H9 (cell line): ENCODE measurements around the gene MGA. TPM values are rescaled to one million over a fixed set of nuclear protein-coding genes. Genes with fewer than 3 reads are reported as not detected.

Experiments used
- DNase-seq: peaks from one replicate; pipeline ENCODE4 v3.0.0-alpha.2; 2017
- H2AFZ ChIP-seq: one replicate; pipeline ENCODE4 v1.6.1; 2013; ENCODE audit warnings: mild to moderate bottlenecking, low read length, control low read depth, moderate library complexity
- H2AK5ac ChIP-seq: 2 replicates; pipeline ENCODE4 v1.6.1; 2013; ENCODE audit warnings: low read length, control low read depth, mixed read lengths; ENCODE audit not compliant: insufficient read length
- H2BK120ac ChIP-seq: one replicate; pipeline ENCODE4 v1.6.1; 2013; ENCODE audit warnings: low read depth, mild to moderate bottlenecking, low read length, control low read depth, inconsistent platforms; ENCODE audit not compliant: poor library complexity, severe bottlenecking
- H2BK12ac ChIP-seq: 2 replicates; pipeline ENCODE4 v1.6.1; 2013; ENCODE audit warnings: low read length, control low read depth, mixed read lengths, low read depth; ENCODE audit not compliant: insufficient read length
- H2BK15ac ChIP-seq: 2 replicates; pipeline ENCODE4 v1.6.1; 2013; ENCODE audit warnings: low read depth, low read length, control low read depth
- H2BK20ac ChIP-seq: one replicate; pipeline ENCODE4 v1.6.1; 2013; ENCODE audit warnings: low read depth, mild to moderate bottlenecking, low read length, control low read depth, inconsistent platforms; ENCODE audit not compliant: poor library complexity, severe bottlenecking
- H2BK5ac ChIP-seq: 2 replicates; pipeline ENCODE4 v1.6.1; 2013; ENCODE audit warnings: low read length, control low read depth, mixed read lengths; ENCODE audit not compliant: insufficient read length
- H3K14ac ChIP-seq: 2 replicates; pipeline ENCODE4 v1.6.1; 2013; ENCODE audit warnings: low read length, control low read depth; ENCODE audit not compliant: insufficient read depth
- H3K18ac ChIP-seq: 2 replicates; pipeline ENCODE4 v1.6.1; 2013; ENCODE audit warnings: low read depth, mild to moderate bottlenecking, mixed read lengths, low read length, control low read depth; ENCODE audit not compliant: insufficient read length
- H3K23ac ChIP-seq: 2 replicates; pipeline ENCODE4 v1.6.1; 2013; ENCODE audit warnings: low read length, control low read depth, mixed read lengths, low read depth; ENCODE audit not compliant: insufficient read length
- H3K23me2 ChIP-seq: 2 replicates; pipeline ENCODE4 v1.6.1; 2013; ENCODE audit warnings: low read depth, mild to moderate bottlenecking, mixed read lengths, low read length, control low read depth; ENCODE audit not compliant: insufficient read length, poor library complexity, severe bottlenecking
- H3K27ac ChIP-seq: 2 replicates; pipeline ENCODE4 v1.5.1; 2013; ENCODE audit warnings: low read length, control low read depth, mixed read lengths, low read depth; ENCODE audit not compliant: insufficient read length
- H3K27me3 ChIP-seq: 2 replicates; pipeline ENCODE4 v1.6.1; 2013; ENCODE audit warnings: low read length, control low read depth, inconsistent platforms; ENCODE audit not compliant: insufficient read depth
- H3K4ac ChIP-seq: 2 replicates; pipeline ENCODE4 v1.6.1; 2013; ENCODE audit warnings: low read depth, mild to moderate bottlenecking, control low read depth, inconsistent platforms, low read length, moderate library complexity
- H3K4me1 ChIP-seq: 2 replicates; pipeline ENCODE4 v1.6.1; 2013; ENCODE audit warnings: low read length, control low read depth, inconsistent platforms; ENCODE audit not compliant: insufficient read depth
- H3K4me2 ChIP-seq: 2 replicates; pipeline ENCODE4 v1.6.1; 2013; ENCODE audit warnings: low read length, control low read depth, mixed read lengths; ENCODE audit not compliant: insufficient read length, insufficient read depth
- H3K56ac ChIP-seq: 2 replicates; pipeline ENCODE4 v1.6.1; 2013; ENCODE audit warnings: low read depth, mild to moderate bottlenecking, mixed read lengths, low read length, control low read depth; ENCODE audit not compliant: insufficient read length
- H3K79me1 ChIP-seq: 2 replicates; pipeline ENCODE4 v1.6.1; 2013; ENCODE audit warnings: low read depth, mild to moderate bottlenecking, moderate library complexity, low read length, control low read depth, inconsistent platforms; ENCODE audit not compliant: insufficient read depth, poor library complexity, severe bottlenecking
- H3K79me2 ChIP-seq: 2 replicates; pipeline ENCODE4 v1.6.1; 2013; ENCODE audit warnings: low read length, control low read depth, inconsistent platforms; ENCODE audit not compliant: insufficient read depth
- H3K9ac ChIP-seq: 2 replicates; pipeline ENCODE4 v1.6.1; 2013; ENCODE audit warnings: low read length, control low read depth, mixed read lengths; ENCODE audit not compliant: insufficient read length; ENCODE audit errors: extremely low read depth
- H3K9me3 ChIP-seq: one replicate; pipeline ENCODE4 v1.6.1; 2013; ENCODE audit warnings: low read depth, low read length, inconsistent platforms; ENCODE audit not compliant: control insufficient read depth
- H3T11ph ChIP-seq: one replicate; pipeline ENCODE4 v1.6.1; 2013; ENCODE audit warnings: mild to moderate bottlenecking, low read length, control low read depth, inconsistent platforms
- H4K20me1 ChIP-seq: one replicate; pipeline ENCODE4 v1.6.1; 2013; ENCODE audit not compliant: control insufficient read depth, insufficient read length, insufficient read depth
- H4K5ac ChIP-seq: 2 replicates; pipeline ENCODE4 v1.6.1; 2013; ENCODE audit warnings: low read depth, mild to moderate bottlenecking, mixed read lengths, low read length, control low read depth; ENCODE audit not compliant: insufficient read length
- H4K8ac ChIP-seq: replicated peaks from 2 replicates; pipeline ENCODE4 v1.6.1; 2013; ENCODE audit warnings: low read length, control low read depth, mixed read lengths, low read depth; ENCODE audit not compliant: insufficient read length
- H4K91ac ChIP-seq: 2 replicates; pipeline ENCODE4 v1.6.1; 2013; ENCODE audit warnings: low read depth, mild to moderate bottlenecking, moderate library complexity, mixed read lengths, low read length, control low read depth; ENCODE audit not compliant: insufficient read length
- H3K27ac Mint-ChIP-seq, 3 experiments: 2 replicates in 2 of 3; 3 replicates in 1 of 3; pipeline ENCODE4 v1.8.0; 2020 to 2021; ENCODE audit warnings: mixed read lengths in 3 of 3, mild to moderate bottlenecking in 1 of 3, moderate library complexity in 1 of 3
- H3K27me3 Mint-ChIP-seq: 2 replicates; pipeline ENCODE4 v1.8.0; 2021; ENCODE audit warnings: low read depth, mild to moderate bottlenecking, moderate library complexity, mixed read lengths
- H3K36me3 Mint-ChIP-seq, 3 experiments: 2 replicates in 2 of 3; 3 replicates in 1 of 3; pipeline ENCODE4 v1.8.0; 2020 to 2021; ENCODE audit warnings: low read depth in 3 of 3, mixed read lengths in 3 of 3; ENCODE audit not compliant: insufficient read depth in 1 of 3
- H3K4me1 Mint-ChIP-seq, 2 experiments: 2 replicates each; pipeline ENCODE4 v1.8.0; 2020; ENCODE audit warnings: mixed read lengths in 2 of 2
- H3K4me3 Mint-ChIP-seq, 2 experiments: 2 replicates in 1 of 2; 3 replicates in 1 of 2; pipeline ENCODE4 v1.8.0; 2020 to 2021; ENCODE audit warnings: mild to moderate bottlenecking in 2 of 2, mixed read lengths in 2 of 2, moderate library complexity in 1 of 2
- H3K9me3 Mint-ChIP-seq, 2 experiments: 2 replicates in 1 of 2; 3 replicates in 1 of 2; pipeline ENCODE4 v1.8.0; 2020; ENCODE audit warnings: mild to moderate bottlenecking in 2 of 2, mixed read lengths in 2 of 2, moderate library complexity in 1 of 2
- CTCF ChIP-seq: fragments of 200-600 bp; sonication (generic); conservative IDR thresholded peaks from 3 replicates; pipeline ENCODE4 v1.8.0; 2021; ENCODE audit warnings: antibody characterized with exemption, mild to moderate bottlenecking
- WGBS: extraction: QIAGEN DNeasy Blood & Tissue Kit; methylation state at CpG from one replicate; pipeline ENCODE4 v1.1.7; 2013; ENCODE audit warnings: missing lambda C conversion rate, low lambda C conversion rate, mixed read lengths; ENCODE audit not compliant: insufficient read length; ENCODE audit errors: extremely low coverage; 5-methylcytosine and 5-hydroxymethylcytosine counted together
- total RNA-seq: library from RNA; stranded (reverse); gene quantifications from 2 replicates; pipeline ENCODE4 v1.2.1, GENCODE V29; 2021

MGA gene
- total RNA-seq, 1 experiment from 2014 or later, result 62.7 TPM

- no peak overlapping the region for H3K9ac ChIP-seq
- DNase-seq, result no peak
- H2BK12ac ChIP-seq, result no peak overlapping the region
- Mint-ChIP-seq H3K27me3 (no peaks in the 10 kb centered on the region; the same call in none of the 2 replicates), H3K27ac (peak overlapping the region in 1 of 3 experiments; percentile 4; a peak in 1 of 7 replicates), H3K36me3 (peaks cover 0 to 2% (median 0%) of the 10 kb centered on the region in 3 experiments; a peak in 1 of 7 replicates), H3K4me3 (no peak overlapping the region), H3K4me1 (peaks cover 52 to 58% of the 10 kb centered on the region in 2 experiments), H3K9me3 (no peaks in the 10 kb centered on the region)
- no peak overlapping the region for H2AK5ac ChIP-seq
- no peaks in the 10 kb centered on the region for H3K79me1 ChIP-seq
- no peak overlapping the region for H2BK5ac ChIP-seq
- no peak overlapping the region for H4K91ac ChIP-seq
- no peak overlapping the region for H2BK15ac ChIP-seq
- no peaks in the 10 kb centered on the region for H3K27me3 ChIP-seq
- no peak overlapping the region for H3K4ac ChIP-seq
- H3K27ac ChIP-seq, result no peak overlapping the region
- no peak overlapping the region for H3K4me2 ChIP-seq
- no peak overlapping the region for H2AFZ ChIP-seq
- H4K8ac ChIP-seq, result no peak overlapping the region
- no peak overlapping the region for H2BK20ac ChIP-seq
- no peaks in the 10 kb centered on the region for H3K9me3 ChIP-seq
- no peak overlapping the region for H3K14ac ChIP-seq
- H3K4me1 ChIP-seq, result peaks cover 8% of the 10 kb centered on the region; the same call in 1 of the 2 replicates
- no peak overlapping the region for H3K18ac ChIP-seq
- no peak for TF ChIP-seq CTCF
- no peak overlapping the region for H4K5ac ChIP-seq
- H4K20me1 ChIP-seq, result no peaks in the 10 kb centered on the region
- no peaks in the 10 kb centered on the region for H3K79me2 ChIP-seq
- no peak overlapping the region for H2BK120ac ChIP-seq
- H3T11ph ChIP-seq, result no peak overlapping the region
- no peak overlapping the region for H3K23ac ChIP-seq
- WGBS, result no CpG with 5 or more reads among the region's 1 CpG
- no peak overlapping the region for H3K56ac ChIP-seq
- no peaks in the 10 kb centered on the region for H3K23me2 ChIP-seq
Observed at GRCh38 chr15:41780727-41781126, 120.5 kb downstream of the MGA start.
